HEK293 (cell line): ENCODE data around the gene PANX1.
A peak's percentile ranks its signal among the peaks of the same experiment; 100 is the strongest.

Experiments used
- KLF10 ChIP-seq: fragments of 450-650 bp; IDR thresholded peaks from 2 replicates; pipeline ENCODE4 v1.5.1; 2018; ENCODE audit warnings: missing biosample characterization, mild to moderate bottlenecking, missing genetic modification characterization
- MZF1 ChIP-seq: fragments of 450-650 bp; formaldehyde crosslinking; IDR thresholded peaks from 2 replicates; pipeline ENCODE4 v1.5.1; 2017; ENCODE audit warnings: missing biosample characterization, missing genetic modification characterization, borderline replicate concordance
- ZNF114 ChIP-seq: fragments of 450-650 bp; formaldehyde crosslinking; IDR thresholded peaks from 2 replicates; pipeline ENCODE4 v1.5.0; 2017; ENCODE audit warnings: missing biosample characterization, missing genetic modification characterization
- ZNF121 ChIP-seq: fragments of 450-650 bp; formaldehyde crosslinking; IDR thresholded peaks from 2 replicates; pipeline ENCODE4 v1.5.1; 2016; ENCODE audit warnings: missing biosample characterization, missing genetic modification characterization
- ZNF138 ChIP-seq: fragments of 450-650 bp; formaldehyde crosslinking; IDR thresholded peaks from 2 replicates; pipeline ENCODE4 v1.5.1; 2016; ENCODE audit warnings: missing biosample characterization, missing genetic modification characterization, borderline replicate concordance
- ZNF274 ChIP-seq, 2 experiments: fragments of 200-500 bp in 1 of 2; fragments of 450-650 bp in 1 of 2; sonication (Bioruptor generic) in 1 of 2; formaldehyde crosslinking in 1 of 2; IDR thresholded peaks; 2 replicates each; pipeline versions ENCODE4 v1.5.1 to v1.6.1; 2014 to 2016; ENCODE audit warnings: borderline replicate concordance in 1 of 2, inconsistent platforms in 1 of 2, low read length in 1 of 2, missing biosample characterization in 1 of 2, missing genetic modification characterization in 1 of 2
- ZNF350 ChIP-seq: fragments of 450-650 bp; formaldehyde crosslinking; IDR thresholded peaks from 2 replicates; pipeline ENCODE4 v1.5.0; 2017; ENCODE audit warnings: missing biosample characterization, mild to moderate bottlenecking, missing genetic modification characterization
- ZNF776 ChIP-seq: fragments of 450-650 bp; formaldehyde crosslinking; IDR thresholded peaks from 2 replicates; pipeline ENCODE4 v1.5.0; 2017; ENCODE audit warnings: missing biosample characterization, missing genetic modification characterization, borderline replicate concordance
- TF ChIP-seq, protein P1 (sequence below): fragments of 450-650 bp; formaldehyde crosslinking; IDR thresholded peaks from 2 replicates; pipeline ENCODE4 v1.5.1; 2016; ENCODE audit warnings: missing biosample characterization, missing genetic modification characterization
- TF ChIP-seq, protein P2 (sequence below): fragments of 450-650 bp; formaldehyde crosslinking; IDR thresholded peaks from 2 replicates; pipeline ENCODE4 v1.5.1; 2016; ENCODE audit warnings: missing biosample characterization, missing genetic modification characterization
- TF ChIP-seq, protein P3 (sequence below): fragments of 450-650 bp; formaldehyde crosslinking; IDR thresholded peaks from 2 replicates; pipeline ENCODE4 v1.5.1; 2016; ENCODE audit warnings: missing biosample characterization, missing genetic modification characterization, low read depth

DNA sequence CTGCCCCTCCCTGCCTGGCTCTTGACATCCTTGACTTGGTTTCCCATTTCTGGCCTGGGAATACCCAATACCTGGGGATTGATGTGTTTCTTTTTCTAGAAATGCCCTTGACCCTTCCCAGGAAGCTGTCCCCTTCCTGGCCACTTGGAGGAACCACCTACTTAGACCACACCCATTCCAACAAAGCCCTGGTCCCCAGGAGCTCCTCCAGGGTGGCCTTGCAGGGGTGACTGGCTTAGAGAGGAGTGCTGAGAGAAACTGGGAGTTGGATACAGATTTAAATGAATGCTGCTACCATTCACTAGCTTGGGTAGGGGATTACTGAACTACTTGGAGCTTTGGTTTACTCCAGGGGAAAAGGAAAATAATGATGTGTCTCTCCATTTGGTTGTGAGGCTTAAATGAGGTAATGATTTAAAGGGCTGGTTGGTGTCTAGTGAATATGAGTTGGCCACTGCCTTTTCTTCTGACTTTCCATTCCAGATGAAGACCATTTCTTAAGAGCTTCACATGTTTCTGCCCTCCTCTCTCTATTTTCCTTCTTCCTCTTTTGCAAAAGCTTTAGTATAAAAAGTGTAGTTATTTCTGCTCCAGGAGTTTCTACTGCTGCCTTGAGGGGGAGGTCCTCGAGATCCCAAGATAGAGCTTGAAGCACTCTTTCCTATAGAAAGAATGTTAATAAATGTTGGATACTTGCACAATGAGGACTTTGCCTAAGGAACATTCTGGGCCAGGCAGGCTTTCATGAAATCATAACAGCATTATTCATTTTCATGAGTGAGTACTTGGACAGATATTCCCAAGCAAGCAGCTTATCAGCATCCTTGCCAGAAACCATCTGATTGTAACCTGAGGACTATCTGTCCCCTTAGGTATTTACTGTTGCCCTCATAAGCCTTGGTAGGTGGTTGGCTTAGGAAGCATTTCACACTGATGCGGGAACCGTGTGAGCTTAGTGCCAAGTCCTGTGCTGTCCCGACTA is 22.4 kb downstream of the PANX1 start:
- TF ChIP-seq, protein P1, sequence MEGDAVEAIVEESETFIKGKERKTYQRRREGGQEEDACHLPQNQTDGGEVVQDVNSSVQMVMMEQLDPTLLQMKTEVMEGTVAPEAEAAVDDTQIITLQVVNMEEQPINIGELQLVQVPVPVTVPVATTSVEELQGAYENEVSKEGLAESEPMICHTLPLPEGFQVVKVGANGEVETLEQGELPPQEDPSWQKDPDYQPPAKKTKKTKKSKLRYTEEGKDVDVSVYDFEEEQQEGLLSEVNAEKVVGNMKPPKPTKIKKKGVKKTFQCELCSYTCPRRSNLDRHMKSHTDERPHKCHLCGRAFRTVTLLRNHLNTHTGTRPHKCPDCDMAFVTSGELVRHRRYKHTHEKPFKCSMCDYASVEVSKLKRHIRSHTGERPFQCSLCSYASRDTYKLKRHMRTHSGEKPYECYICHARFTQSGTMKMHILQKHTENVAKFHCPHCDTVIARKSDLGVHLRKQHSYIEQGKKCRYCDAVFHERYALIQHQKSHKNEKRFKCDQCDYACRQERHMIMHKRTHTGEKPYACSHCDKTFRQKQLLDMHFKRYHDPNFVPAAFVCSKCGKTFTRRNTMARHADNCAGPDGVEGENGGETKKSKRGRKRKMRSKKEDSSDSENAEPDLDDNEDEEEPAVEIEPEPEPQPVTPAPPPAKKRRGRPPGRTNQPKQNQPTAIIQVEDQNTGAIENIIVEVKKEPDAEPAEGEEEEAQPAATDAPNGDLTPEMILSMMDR (tag by site-specific recombination) = no peak
- TF ChIP-seq ZNF114 = no peak
- no peak for TF ChIP-seq ZNF776 (tag by site-specific recombination)
- TF ChIP-seq, protein P2, sequence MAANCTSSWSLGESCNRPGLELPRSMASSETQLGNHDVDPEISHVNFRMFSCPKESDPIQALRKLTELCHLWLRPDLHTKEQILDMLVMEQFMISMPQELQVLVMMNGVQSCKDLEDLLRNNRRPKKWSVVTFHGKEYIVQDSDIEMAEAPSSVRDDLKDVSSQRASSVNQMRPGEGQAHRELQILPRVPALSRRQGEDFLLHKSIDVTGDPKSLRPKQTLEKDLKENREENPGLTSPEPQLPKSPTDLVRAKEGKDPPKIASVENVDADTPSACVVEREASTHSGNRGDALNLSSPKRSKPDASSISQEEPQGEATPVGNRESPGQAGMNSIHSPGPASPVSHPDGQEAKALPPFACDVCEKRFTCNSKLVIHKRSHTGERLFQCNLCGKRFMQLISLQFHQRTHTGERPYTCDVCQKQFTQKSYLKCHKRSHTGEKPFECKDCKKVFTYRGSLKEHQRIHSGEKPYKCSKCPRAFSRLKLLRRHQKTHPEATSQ = no peak
- TF ChIP-seq ZNF274 (IDR thresholded peaks at IDR 0.05; ENCODE audit: low read length) = no peak
- no peak for TF ChIP-seq ZNF274 (tag by site-specific recombination; IDR thresholded peaks at IDR 0.05; ENCODE audit: borderline replicate concordance)
- TF ChIP-seq KLF10 (tag by site-specific recombination) = no peak
- 0 out of 2 replicates have a peak, but pooled peaks have one; percentile 13 for TF ChIP-seq MZF1 (tag by site-specific recombination)
- no peak for TF ChIP-seq ZNF138 (tag by site-specific recombination)
- no peak for TF ChIP-seq ZNF350 (tag by site-specific recombination)
- TF ChIP-seq, protein P3, sequence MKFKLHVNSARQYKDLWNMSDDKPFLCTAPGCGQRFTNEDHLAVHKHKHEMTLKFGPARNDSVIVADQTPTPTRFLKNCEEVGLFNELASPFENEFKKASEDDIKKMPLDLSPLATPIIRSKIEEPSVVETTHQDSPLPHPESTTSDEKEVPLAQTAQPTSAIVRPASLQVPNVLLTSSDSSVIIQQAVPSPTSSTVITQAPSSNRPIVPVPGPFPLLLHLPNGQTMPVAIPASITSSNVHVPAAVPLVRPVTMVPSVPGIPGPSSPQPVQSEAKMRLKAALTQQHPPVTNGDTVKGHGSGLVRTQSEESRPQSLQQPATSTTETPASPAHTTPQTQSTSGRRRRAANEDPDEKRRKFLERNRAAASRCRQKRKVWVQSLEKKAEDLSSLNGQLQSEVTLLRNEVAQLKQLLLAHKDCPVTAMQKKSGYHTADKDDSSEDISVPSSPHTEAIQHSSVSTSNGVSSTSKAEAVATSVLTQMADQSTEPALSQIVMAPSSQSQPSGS (tag by site-specific recombination) = no peak
- no peak for TF ChIP-seq ZNF121 (tag by site-specific recombination)
